ENCODE data around the gene USP9X. TPM values are rescaled to one million over a fixed set of nuclear protein-coding genes. Genes with fewer than 3 reads are reported as not detected.

The USP9X gene
- total and polyA plus RNA-seq, 2 experiments from 2014 or later = 62.2 to 329 TPM

- TF ChIP-seq, protein P1, sequence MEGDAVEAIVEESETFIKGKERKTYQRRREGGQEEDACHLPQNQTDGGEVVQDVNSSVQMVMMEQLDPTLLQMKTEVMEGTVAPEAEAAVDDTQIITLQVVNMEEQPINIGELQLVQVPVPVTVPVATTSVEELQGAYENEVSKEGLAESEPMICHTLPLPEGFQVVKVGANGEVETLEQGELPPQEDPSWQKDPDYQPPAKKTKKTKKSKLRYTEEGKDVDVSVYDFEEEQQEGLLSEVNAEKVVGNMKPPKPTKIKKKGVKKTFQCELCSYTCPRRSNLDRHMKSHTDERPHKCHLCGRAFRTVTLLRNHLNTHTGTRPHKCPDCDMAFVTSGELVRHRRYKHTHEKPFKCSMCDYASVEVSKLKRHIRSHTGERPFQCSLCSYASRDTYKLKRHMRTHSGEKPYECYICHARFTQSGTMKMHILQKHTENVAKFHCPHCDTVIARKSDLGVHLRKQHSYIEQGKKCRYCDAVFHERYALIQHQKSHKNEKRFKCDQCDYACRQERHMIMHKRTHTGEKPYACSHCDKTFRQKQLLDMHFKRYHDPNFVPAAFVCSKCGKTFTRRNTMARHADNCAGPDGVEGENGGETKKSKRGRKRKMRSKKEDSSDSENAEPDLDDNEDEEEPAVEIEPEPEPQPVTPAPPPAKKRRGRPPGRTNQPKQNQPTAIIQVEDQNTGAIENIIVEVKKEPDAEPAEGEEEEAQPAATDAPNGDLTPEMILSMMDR (conservative IDR thresholded peaks at IDR 0.05; ENCODE audit: low read depth in 2 of 2) = no peak
- TF ChIP-seq ETS1 (IDR thresholded peaks at IDR 0.05) (no peak), EZH2 (IDR thresholded peaks at IDR 0.05; ENCODE audit: low read depth, unreplicated experiment) (no peak), EZH2phosphoT487 (IDR thresholded peaks at IDR 0.05; ENCODE audit: unreplicated experiment) (no peak), STAT1 (IDR thresholded peaks at IDR 0.05; ENCODE audit: unreplicated experiment) (no peak), CREB1 (CRISPR knock-in tag; IDR thresholded peaks at IDR 0.05; ENCODE audit: low read depth) (no peak), ZNF114 (CRISPR knock-in tag; IDR thresholded peaks at IDR 0.05) (no peak), NANOG (IDR thresholded peaks at IDR 0.05; ENCODE audit: borderline replicate concordance) (no peak), JUNB (IDR thresholded peaks at IDR 0.05; ENCODE audit: unreplicated experiment) (no peak)
These were observed 1.3 kb downstream of the USP9X start (continued) for GRCh38 chrX:41086627-41086932.

DNA sequence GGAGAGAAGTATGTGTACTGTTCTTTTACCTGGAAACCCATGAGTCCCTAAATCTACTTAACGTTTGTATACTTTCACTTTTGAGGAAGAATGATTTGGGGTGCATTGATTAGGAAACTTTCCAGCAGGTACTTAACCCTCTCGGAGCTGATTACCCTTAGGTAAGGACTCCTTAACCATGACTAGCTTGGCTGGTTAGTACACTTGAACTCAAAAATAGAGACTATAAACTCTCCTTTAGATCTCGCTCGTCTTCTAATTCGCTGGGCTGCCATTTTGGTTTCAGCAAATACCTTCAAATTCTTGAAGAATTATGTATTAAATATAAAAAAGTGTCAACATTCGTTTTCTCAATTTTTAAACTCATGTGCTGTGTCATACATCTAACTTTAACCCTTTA, 2.0 kb downstream of the USP9X start:
- H3K27me3 ChIP-seq (ENCODE audit: insufficient read depth) = no peaks in the 10 kb centered on the region
- Mint-ChIP-seq H3K4me1 (peaks cover 25% of the 10 kb centered on the region; the same call in 2 of the 3 replicates), H3K27me3 (ENCODE audit: insufficient read depth, low read depth, poor library complexity) (peaks cover 2% of the 10 kb centered on the region), H3K36me3 (ENCODE audit: low read depth) (peaks cover 51% of the 10 kb centered on the region), H3K4me3 (peak overlapping the region; percentile 96), H3K27ac (peak overlapping the region; percentile 90), H3K9me3 (no peaks in the 10 kb centered on the region)
- no peaks in the 10 kb centered on the region for H3F3A ChIP-seq (replicated peaks; ENCODE audit: low read depth)
- H3K4me3 ChIP-seq = peak overlapping the region; percentile 94
- TF ChIP-seq EZH2phosphoT487 (IDR thresholded peaks at IDR 0.05; ENCODE audit: unreplicated experiment) (no peak), EZH2 (IDR thresholded peaks at IDR 0.05; ENCODE audit: low read depth, unreplicated experiment) (no peak), STAT1 (IDR thresholded peaks at IDR 0.05; ENCODE audit: unreplicated experiment) (no peak)
- peak overlapping the region; percentile 95 for H3K4me2 ChIP-seq
- peaks cover 11% of the 10 kb centered on the region; the same call in 1 of the 2 replicates for H3K36me3 ChIP-seq (ENCODE audit: insufficient read depth)
- peaks cover 11% of the 10 kb centered on the region for H3K4me1 ChIP-seq (ENCODE audit: insufficient read depth)
- no peaks in the 10 kb centered on the region for H3K9me2 ChIP-seq (ENCODE audit: insufficient read depth)
- no peak overlapping the region for H2AFZ ChIP-seq
- DNase-seq (ENCODE audit: low spot score) = no peak
- H4K20me1 ChIP-seq (replicated peaks; ENCODE audit: insufficient read depth) = peaks cover 36% of the 10 kb centered on the region
- no peak for ATAC-seq
- peaks cover 82% of the 10 kb centered on the region for H3K79me2 ChIP-seq (replicated peaks; ENCODE audit: insufficient read depth)
- peak overlapping the region; percentile 91; the same call in 1 of the 2 replicates for H3K27ac ChIP-seq (ENCODE audit: low read depth)

- H3K4me2 ChIP-seq = peak overlapping the region; percentile 95
- H3K4me1 ChIP-seq (ENCODE audit: insufficient read depth) = peaks cover 41% of the 10 kb centered on the region
- no peaks in the 10 kb centered on the region for H3K27me3 ChIP-seq (ENCODE audit: insufficient read depth)
- ATAC-seq = no peak
- no peaks in the 10 kb centered on the region for H3F3A ChIP-seq (replicated peaks; ENCODE audit: low read depth)
- peaks cover 59% of the 10 kb centered on the region for H4K20me1 ChIP-seq (replicated peaks; ENCODE audit: insufficient read depth)
- H3K9me2 ChIP-seq (ENCODE audit: insufficient read depth) = no peaks in the 10 kb centered on the region
- Mint-ChIP-seq H3K4me3 (peak overlapping the region; percentile 96), H3K9me3 (no peaks in the 10 kb centered on the region), H3K4me1 (peaks cover 34% of the 10 kb centered on the region), H3K36me3 (ENCODE audit: low read depth) (peaks cover 70% of the 10 kb centered on the region), H3K27ac (no peak overlapping the region), H3K27me3 (ENCODE audit: insufficient read depth, low read depth, poor library complexity) (peaks cover 4% of the 10 kb centered on the region)
- no peak for DNase-seq (ENCODE audit: low spot score)
- H3K27ac ChIP-seq (ENCODE audit: low read depth) = no peak overlapping the region; the same call in 1 of the 2 replicates
- H3K4me3 ChIP-seq = peak overlapping the region; percentile 94
- peaks cover 100% of the 10 kb centered on the region for H3K79me2 ChIP-seq (replicated peaks; ENCODE audit: insufficient read depth)
- TF ChIP-seq ETS1 (IDR thresholded peaks at IDR 0.05) = no peak
- H2AFZ ChIP-seq = no peak overlapping the region
- H3K36me3 ChIP-seq (ENCODE audit: insufficient read depth) = peaks cover 11% of the 10 kb centered on the region; the same call in 1 of the 2 replicates
These were observed 5.5 kb downstream of the USP9X start for GRCh38 chrX:41090568-41091238.
